HS-5 (cell line): ENCODE data around the gene GJC2.

Source experiments
- DNase-seq: peaks from one replicate; pipeline ENCODE4 v3.0.0-alpha.2; 2012; ENCODE audit warnings: low read depth

The GJC2 gene

DNA sequence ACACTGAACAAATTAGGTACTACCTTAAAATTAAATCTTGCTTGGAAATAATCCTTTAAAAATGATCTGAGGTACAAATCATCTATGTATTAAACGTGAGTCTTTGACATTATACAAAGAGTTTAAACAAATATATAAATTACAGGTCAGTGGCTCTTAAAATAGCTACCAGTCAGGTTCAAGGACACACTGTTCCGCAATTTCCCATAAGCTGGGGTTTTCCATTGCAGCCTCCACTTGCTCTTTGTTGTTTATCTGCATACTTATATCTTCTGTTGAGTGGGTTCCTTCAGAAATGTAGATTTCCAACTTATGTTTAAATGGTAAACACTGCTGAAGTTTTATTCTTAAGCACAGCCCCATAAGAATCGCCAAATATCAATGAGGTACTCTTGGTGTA, 34.9 kb upstream of the GJC2 start:
- DNase-seq, result no peak

- no peak for DNase-seq
Measured at GRCh38 chr1:228117335-228117734, 32.4 kb upstream of the GJC2 start.

GRCh38 chr1:228118040-228118439, 31.7 kb upstream of the GJC2 start:
- DNase-seq, result no peak

GRCh38 chr1:228120351-228120750, 29.4 kb upstream of the GJC2 start:
- no peak for DNase-seq

DNA sequence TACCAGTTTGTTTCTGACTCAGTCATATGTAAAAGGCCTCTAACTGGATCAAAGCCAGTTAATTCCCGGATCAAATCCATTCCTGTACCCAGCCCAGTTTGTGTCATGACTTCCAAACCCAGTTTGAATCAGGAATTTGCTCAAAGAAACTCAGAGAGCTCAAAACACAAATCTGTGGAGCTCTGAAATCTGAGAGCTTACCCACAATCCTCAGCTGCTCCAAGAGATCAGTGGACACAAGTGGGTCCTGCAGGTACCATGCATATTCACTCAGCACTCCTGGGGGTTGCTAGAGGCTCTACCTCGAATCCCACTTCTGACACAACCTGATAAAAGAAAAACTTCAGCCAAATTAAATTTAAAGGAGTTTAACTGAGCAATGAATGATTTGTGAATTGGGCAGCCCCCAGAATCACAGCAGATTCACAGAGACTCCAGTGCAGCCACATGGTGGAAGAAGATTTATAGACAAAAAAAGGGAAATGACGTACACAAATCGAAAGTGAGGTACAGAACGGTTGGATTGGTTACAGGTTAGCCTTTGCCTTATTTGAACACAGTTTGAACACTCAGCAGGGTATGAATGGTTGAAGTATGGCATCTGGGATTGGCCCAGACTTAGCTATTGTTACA, 28.8 kb upstream of the GJC2 start:
- no peak for DNase-seq

DNA sequence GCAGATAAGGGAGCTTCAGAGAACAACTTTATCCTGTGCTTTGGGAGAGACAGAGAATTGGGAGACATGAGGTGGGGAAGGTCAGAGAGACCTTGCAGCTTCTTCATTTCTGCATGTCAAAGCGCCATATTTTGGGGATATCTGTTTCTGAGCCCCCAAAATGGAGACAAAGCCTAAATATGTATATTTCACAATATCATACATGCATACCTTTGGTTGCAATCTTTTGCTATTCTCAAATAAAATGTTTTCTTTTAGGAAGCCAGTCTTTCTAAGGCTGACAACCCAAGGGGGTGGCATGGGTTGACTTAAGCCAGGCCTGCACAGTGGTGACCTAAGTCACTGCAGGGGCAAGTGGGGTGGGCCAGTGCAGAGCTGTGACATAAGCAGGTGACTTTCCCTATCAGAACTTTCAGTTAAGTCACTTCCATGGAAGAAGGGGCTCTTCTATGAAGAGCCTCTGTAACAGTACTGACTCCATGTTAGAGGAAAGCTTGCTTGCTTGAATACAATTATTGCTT, 26.7 kb upstream of the GJC2 start:
- no peak for DNase-seq

- no peak for DNase-seq
Measured at GRCh38 chr1:228123505-228123904, 26.2 kb upstream of the GJC2 start.

DNA sequence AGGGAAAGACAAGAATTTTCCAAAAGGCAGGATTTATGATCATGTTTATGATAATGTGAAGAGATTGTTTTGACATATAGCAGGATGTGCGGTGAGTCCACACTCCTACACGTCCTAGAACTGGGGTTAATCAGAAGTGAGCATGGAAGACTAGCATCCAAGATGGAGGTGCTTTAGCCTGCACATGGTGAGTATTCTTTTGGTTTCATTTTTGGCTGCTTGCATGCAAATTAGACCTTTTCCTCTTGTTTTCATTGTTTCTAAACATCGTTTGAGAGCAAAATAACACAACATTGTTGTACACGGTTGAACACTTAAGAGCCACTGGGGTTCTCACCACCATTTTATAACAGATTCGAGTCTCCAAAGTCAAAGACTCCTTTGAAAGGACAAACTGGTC, 24.5 kb upstream of the GJC2 start:
- DNase-seq, result no peak

GRCh38 chr1:228131766-228132165, 18.0 kb upstream of the GJC2 start:
- no peak for DNase-seq

DNA sequence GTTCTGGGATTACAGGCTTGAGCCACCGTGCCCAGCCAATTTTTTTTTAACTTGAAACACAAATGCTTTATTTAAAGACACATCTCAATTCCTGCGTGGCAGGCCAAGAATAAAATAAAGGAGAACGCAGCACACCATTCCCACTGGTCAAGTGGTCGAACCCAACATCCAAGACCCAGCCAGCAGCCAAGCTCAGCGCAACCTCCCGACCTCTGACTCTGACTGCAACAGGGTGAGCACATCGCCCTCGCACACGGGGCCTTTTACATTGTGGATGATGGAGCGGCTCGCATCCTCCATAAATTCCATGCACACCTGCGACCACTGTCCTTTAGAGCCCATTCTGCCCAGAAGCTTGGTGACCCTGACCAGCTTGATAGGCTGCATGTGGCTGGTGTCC, 15.1 kb upstream of the GJC2 start:
- no peak for DNase-seq

GRCh38 chr1:228136901-228137300, 12.8 kb upstream of the GJC2 start:
- DNase-seq, result no peak

- no peak for DNase-seq
Measured at GRCh38 chr1:228139406-228139930, 10.3 kb upstream of the GJC2 start.

DNA sequence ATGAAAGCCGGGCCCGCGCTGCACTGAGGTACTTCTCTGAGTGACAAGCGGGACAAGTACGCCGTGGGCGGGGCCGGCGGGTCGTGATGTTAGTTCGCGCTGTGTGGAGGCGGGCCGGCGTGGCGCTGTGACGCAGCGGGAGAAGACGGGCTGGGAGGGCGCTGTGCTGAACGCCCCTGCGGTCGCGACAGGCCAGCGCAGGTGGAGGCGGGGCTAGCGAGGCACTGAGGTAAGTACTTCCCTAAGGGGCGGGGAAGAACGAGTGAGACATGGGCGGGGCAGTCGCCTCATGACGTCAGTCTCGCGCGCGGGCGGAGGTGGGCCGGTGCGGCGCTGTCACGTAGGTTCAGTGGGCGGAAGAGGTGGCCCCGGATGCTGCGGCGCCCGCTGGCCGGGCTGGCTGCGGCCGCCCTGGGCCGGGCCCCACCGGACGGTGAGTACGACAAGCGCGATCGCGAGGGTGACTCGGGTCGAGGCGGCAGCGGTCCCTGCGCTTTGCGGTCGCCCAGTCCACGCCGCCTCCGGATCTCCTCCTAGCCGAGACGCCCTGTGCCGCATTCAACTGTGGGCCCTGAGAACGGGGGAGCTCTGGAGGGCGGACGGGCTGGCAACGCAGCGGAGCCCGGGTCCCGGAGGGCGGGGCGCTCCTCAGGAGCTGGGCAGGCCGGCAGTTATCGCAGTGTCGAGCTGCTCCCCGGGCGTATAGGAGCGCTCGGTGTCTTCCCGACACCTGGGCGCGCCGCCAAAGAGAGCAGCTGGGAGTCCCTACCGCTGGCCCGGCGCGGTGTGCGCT, 9.6 kb upstream of the GJC2 start, which contains the start of gene GUK1:
Gene GUK1 (plus strand): TSS at position 349 of the 793 bp plus-strand sequence. CDS start 24 bp downstream, at position 373.
- peak; percentile 95 for DNase-seq

GRCh38 chr1:228140724-228141225, 9.0 kb upstream of the GJC2 start:
- no peak for DNase-seq

DNA sequence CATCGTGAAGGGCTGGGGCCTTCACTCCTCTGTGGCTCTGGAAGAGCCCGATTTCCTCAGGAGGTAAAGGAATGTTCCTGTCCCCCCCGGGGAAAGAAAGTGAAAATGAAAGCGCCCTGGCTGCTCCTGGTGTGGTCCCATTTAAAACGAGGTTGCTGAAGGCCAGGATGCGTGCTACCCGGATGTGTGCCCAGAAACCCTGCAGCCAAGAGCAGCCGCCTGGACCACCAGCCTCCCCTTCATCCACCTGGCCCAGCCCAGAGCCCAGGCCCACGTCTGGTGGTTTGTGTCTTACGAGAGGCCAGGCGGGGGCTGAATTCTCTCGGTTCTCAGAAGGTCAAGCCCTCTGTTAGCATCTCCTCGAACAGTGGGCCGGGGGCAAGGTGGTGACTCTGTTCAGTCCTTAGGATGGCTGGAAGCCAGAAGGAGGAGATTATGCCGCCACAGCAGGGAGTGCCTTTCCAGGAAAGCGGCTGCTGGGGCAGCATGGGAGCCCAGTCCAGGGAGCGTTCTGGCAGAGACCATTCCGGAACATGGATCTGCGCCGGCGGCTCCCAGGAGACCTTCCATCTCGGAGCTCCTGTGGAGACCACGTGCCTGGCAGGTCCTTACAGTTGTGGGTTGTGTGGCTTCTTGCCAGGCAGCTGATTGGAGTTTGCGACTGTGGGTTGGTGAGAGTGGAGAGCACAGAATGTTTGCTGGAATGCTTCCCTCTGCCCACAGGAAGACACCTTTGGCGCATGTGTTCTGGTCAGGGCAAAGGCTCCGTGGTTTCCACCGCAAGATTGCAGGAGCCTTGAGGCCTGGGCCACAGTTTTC, 8.3 kb upstream of the GJC2 start:
- no peak for DNase-seq

DNA sequence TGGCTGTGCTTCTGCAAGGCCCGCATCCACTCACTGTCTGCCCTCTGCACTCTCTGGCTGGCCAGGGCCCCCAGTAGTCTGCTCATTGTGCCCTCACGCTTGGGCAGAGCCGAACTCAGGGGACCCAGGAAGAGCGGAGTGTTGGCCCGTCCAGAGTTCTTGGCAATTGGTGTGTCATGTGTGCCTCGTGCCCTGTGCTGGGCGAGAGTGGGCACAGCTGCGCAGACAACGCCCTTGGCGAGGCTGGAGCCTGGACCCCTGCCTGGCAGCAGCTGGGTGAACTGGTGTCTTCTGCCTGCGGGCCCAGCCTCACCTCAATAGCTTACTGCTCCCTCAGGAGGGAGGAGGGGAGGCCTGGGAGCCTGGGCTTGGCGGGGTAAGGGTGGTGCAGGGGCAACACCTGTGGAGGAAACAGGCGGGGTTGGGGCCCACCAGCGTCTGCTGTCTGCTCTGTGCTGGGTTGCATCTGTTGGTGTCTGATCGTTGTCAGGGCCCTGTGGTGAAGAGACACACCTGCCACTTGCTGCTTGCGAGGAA, 7.5 kb upstream of the GJC2 start:
- DNase-seq, result no peak

DNA sequence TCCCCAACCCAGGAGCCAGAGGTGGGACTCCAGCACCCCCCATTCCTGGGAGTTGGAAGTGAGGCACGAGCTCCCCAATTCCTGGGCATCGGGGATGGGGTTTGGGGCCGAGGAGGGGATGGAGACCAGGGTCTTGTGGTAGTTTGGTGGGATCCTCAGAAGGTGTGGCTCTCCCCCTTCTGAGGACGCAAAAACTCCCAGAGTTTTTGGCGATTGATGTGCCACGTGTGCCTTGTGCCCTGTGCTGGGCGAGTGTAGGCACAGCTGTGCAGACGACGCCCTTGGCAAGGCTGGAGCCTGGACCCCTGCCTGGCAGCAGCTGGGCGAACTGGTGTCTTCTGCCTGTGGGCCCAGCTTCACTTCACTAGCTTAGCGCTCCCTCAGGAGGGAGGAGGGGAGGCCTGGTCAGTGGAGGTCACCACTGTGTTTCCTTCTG, 7.0 kb upstream of the GJC2 start:
- no peak for DNase-seq

GRCh38 chr1:228143480-228144192, 6.1 kb upstream of the GJC2 start:
- no peak for DNase-seq

- no peak for DNase-seq
Measured at GRCh38 chr1:228144193-228144992, 5.3 kb upstream of the GJC2 start.

DNA sequence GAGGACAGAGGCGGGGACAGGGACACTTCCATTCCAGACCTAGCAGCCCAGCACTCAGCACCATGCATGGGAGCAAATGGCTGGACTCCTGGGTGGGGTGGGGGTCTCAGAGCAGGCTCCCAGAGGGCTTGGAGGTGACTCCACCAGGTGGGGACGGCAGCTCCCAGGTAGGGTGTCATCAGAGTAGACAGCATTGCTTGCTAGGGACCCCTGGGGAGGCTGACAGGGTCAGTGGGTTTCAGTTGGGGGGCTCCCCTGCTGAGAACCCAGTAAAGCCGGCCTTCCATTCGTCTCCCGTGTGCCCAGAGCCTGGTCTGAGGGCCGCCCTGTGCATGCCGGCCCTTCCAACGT, 4.8 kb upstream of the GJC2 start:
- DNase-seq, result no peak
